T-helper 2 cell treated with Interferon-gamma antibody and Interleukin-4, amounts not matched to agents 100 ng/mL and 5 ng/mL, for 36 hours (primary cell): ENCODE measurements around the gene CRIP1. TPM values are rescaled to one million over a fixed set of nuclear protein-coding genes. Genes with fewer than 3 reads are reported as not detected.

Experiments
- intact Hi-C: fragments of 100-400 bp; cut with micrococcal nuclease; formaldehyde crosslinking; loops from one replicate; pipeline ENCODE4 v1.15.1; 2023
- total RNA-seq: library from RNA; stranded (reverse); gene quantifications from 2 replicates; pipeline ENCODE4 v1.2.3, GENCODE V29; 2022

CRIP1 gene
- total RNA-seq, 1 donor from 2014 or later = 545 TPM

DNA sequence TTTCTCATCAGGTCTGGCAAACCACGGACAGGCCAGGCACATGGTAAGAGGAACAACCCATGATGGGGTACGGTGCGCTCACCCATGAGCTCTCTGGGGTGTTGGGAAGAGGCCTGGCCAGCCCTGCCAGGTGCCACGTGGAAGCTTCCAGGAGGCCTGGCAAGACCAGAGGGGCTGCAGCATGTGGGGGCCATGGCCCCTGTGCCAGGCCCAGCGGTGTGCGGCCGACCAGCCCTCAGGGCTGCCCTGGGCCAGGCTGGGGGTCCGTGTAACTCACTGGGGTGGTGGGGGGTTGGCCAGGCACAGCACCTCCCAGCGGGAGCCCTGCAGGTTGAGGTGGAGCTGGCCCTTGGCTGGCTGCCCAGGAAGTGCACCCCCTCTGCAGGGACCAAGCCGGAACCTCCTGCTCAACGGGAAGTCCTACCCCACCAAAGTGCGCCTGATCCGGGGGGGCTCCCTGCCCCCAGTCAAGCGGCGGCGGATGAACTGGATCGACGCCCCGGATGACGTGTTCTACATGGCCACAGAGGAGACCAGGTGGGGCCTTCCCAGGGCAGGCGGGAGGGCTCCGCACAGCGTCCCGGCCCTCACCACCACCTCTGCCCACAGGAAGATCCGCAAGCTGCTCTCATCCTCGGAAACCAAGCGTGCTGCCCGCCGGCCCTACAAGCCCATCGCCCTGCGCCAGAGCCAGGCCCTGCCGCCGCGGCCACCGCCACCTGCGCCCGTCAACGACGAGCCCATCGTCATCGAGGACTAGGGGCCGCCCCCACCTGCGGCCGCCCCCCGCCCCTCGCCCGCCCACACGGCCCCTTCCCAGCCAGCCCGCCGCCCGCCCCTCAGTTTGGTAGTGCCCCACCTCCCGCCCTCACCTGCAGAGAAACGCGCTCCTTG lies 17.0 kb upstream of the CRIP1 start:
- intact Hi-C loops = no loop called here

- intact Hi-C loops = no loop called here
These were observed 16.1 kb upstream of the CRIP1 start for GRCh38 chr14:105470350-105471296.

GRCh38 chr14:105471297-105471821 lies 15.3 kb upstream of the CRIP1 start:
- intact Hi-C loops = no loop called here

- intact Hi-C loops = no loop called here
These were observed 14.7 kb upstream of the CRIP1 start for GRCh38 chr14:105471823-105472485.

DNA sequence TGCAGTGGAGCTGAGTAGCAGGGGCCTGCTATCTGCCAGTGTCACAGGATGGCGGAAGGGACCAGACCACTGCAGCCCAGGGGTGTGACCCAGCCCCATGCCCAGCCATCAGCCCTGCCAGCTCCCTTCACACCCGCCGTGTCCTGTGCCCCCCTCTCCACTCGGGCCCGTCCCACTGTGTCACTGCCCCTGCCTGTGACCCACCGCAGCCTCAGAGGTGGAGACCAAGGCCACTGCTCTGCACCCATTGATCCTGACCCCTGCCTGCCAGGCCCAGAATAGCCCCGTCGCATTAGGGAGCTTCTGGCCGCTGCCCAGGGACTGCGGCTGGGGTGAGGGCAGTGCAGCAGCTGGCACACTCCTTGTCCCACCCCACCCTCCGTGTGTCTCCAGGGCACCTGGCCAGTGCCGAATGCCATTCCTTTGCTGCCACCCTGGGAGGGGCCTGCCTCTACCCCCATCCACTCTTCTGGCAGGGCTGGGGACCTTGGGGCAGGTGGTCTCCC lies 14.1 kb upstream of the CRIP1 start:
- intact Hi-C loops = no loop called here

GRCh38 chr14:105473033-105473676 lies 13.5 kb upstream of the CRIP1 start:
- intact Hi-C loops = no loop called here

GRCh38 chr14:105473677-105474482 lies 12.8 kb upstream of the CRIP1 start:
- intact Hi-C loops = loop anchor here (2.0 kb wide), 1 partner anchor 17 kb away; the partner anchor contains the start of gene TEDC1

DNA sequence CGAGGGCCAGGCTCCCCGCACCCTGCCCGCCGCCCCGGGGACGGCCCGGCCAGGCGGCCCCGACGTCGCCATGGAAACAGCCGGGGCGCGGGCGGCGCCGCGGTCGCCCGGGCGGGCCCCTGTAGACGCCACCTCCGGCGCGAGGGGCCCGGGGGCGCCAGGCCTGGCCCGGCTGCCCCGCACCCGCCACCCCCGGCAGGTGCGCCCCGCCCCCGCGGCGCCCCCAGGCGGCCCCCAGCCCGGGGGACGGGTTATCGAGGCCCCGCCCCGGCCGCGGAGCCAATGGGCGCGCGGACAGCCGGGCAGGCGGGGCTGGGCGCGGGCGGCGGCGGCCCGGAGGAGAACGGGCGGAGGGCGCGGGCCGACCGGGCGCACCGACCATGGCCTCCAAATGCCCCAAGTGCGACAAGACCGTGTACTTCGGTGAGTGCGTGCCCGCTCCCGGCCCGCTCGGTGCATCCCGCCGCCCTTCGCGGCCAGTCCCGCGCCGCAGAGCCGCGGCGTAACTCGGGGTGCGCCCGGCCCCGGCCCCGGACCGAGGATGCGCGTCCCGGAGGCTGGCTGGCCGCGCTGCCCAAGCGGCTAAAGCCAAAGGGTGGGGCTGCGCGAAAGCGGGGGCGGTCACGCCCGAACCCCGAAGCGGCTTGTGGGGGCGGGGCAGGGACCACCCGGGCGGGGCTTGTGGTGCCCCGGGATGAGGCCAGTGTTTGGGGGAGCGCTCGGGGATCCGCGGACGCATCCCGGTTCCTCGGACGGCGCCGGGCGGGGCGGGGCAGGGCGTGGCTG lies 12.0 kb upstream of the CRIP1 start, which contains the start of gene CRIP2:
Gene CRIP2, plus strand, starts transcription at position 339 of the 786 bp plus-strand sequence. Its CDS starts 42 bp downstream, at position 381.
- intact Hi-C loops = loop anchor here (2.0 kb wide), 1 partner anchor 16 kb away; the partner anchor contains the start of gene TEDC1

DNA sequence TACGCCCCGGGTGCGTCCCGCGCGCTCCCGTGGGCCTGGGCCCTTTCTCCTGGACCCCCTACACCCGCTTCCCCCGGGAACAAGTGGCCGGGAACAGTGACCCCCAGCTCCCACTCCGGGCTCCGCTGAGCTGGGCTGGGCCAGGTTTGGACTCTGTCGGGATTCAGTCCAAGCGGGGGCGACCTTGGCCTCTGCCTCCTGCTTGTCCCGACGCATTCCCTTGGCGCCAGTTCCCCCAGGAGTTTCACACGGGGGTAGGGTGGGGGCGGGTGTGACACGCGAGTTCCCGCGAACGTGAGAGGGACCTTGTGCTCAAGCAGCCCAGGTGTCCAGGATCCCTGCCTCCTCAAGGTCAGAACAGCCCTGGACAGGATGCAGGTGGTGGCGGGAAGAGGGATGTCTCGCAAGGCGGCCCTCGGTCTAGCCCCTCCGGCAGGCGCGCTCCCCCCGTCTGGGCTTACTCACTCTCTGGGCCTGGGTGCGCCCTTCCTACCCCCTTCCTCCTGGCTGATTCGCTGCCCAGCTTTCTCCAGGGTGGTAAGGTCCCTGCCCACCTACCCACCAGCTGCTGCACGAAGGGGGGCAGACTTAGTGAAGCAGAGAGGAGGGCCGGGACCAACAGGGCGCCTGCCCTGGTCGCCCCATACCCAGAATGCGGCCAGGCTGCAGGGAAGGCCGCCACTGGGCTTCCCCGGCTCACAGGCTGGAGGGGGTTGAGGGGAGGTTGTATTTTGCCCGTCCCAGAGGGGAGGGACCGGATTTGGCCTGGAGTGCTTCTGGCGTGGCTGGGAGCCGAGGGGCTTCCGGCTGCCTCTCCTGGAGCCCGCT lies 11.2 kb upstream of the CRIP1 start:
- intact Hi-C loops = loop anchor here (2.0 kb wide), 1 partner anchor 15 kb away; the partner anchor contains the start of gene TEDC1

GRCh38 chr14:105476097-105476830 lies 10.4 kb upstream of the CRIP1 start:
- intact Hi-C loops = no loop called here

GRCh38 chr14:105476831-105477659 lies 9.6 kb upstream of the CRIP1 start:
- intact Hi-C loops = no loop called here

- intact Hi-C loops = no loop called here
These were observed 8.9 kb upstream of the CRIP1 start for GRCh38 chr14:105477660-105478397.

DNA sequence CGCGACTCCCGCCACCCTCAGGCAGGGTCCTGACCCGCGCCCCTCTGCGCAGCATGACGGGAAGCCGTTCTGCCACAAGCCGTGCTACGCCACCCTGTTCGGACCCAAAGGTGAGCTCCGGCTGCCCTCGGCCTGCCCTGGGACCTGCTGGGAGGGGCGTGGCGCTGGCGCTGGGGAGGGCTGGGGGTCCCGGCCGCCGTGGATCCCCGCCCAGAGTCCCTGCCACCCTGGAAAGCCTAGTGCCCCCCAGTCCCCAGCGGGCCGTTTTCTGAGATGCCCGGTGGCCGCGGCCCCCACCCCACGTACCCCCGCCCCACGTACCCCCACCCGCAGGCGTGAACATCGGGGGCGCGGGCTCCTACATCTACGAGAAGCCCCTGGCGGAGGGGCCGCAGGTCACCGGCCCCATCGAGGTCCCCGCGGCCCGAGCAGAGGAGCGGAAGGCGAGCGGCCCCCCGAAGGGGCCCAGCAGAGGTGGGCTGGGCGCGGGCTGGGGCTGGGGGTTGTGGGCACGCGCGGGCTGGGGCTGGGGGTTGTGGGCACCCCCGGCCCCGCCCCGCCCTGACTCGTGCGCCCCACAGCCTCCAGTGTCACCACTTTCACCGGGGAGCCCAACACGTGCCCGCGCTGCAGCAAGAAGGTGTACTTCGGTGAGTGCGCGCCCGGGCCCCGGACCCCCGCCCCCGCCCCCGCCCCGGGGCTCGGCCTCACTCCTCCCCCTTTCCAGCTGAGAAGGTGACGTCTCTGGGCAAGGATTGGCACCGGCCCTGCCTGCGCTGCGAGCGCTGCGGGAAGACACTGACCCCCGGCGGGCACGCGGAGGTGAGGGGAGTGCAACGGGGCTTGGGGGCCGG lies 8.1 kb upstream of the CRIP1 start:
- intact Hi-C loops = no loop called here

DNA sequence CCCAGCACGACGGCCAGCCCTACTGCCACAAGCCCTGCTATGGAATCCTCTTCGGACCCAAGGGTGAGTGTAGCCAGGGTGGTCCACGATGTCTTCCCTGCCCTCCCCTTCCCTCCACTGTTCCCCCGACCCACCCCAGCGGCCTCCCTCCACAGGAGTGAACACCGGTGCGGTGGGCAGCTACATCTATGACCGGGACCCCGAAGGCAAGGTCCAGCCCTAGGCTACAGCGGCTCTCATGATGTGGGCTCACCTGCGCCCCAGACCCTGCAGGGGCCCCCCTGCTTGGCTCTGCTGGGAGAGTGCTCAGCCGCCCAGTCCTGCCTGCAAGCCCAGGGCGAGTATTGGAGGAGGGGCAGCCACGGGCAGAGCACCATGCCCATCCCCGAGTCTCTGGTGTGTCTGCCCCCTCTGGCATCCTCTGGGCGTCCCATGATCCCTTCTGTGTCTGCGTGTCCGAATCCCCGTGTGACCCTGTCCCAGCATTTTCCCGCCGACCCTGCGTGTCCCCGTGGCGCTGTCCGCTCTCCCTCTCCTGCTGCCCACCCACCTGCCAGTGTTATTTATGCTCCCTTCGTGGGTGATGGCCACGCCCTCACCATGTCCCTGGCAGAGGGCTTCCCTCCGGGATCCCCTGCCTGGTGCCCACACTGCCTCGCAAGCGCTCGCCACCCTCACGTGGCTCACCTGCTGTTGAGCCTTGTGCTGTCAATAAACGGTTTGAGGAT lies 7.1 kb upstream of the CRIP1 start:
- intact Hi-C loops = loop anchor here (10.0 kb wide), 1 partner anchor 415 kb away; the partner anchor contains the start of gene GPR132
